ENCODE measurements around the gene INVS.

DNA sequence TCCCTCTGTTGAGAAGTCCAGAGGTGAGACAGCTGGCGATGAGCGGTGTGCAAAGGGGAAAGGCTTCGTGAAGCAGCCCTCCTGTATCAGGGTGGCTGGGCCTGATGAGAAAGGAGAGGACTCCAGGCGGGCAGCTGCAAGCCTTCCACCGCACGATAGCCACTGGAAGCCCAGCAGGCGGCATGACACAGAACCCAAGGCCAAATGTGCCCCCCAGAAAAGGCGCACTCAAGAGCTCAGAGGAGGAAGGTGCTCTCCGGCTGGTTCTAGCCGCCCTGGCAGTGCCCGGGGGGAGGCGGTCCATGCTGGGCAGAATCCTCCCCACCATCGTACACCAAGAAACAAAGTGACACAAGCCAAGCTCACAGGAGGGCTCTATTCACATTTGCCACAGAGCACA lies 193.4 kb downstream of the INVS start:
- TF ChIP-seq, protein P1, sequence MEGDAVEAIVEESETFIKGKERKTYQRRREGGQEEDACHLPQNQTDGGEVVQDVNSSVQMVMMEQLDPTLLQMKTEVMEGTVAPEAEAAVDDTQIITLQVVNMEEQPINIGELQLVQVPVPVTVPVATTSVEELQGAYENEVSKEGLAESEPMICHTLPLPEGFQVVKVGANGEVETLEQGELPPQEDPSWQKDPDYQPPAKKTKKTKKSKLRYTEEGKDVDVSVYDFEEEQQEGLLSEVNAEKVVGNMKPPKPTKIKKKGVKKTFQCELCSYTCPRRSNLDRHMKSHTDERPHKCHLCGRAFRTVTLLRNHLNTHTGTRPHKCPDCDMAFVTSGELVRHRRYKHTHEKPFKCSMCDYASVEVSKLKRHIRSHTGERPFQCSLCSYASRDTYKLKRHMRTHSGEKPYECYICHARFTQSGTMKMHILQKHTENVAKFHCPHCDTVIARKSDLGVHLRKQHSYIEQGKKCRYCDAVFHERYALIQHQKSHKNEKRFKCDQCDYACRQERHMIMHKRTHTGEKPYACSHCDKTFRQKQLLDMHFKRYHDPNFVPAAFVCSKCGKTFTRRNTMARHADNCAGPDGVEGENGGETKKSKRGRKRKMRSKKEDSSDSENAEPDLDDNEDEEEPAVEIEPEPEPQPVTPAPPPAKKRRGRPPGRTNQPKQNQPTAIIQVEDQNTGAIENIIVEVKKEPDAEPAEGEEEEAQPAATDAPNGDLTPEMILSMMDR (IDR thresholded peaks at IDR 0.05) = no peak
- no peak for TF ChIP-seq POLR2AphosphoS5 (IDR thresholded peaks at IDR 0.05)
